K562 (cell line): ENCODE measurements around the gene C2CD4D. TPM values are rescaled to one million over a fixed set of nuclear protein-coding genes. Genes with fewer than 3 reads are reported as not detected.
A peak's percentile ranks its signal among the peaks of the same experiment; 100 is the strongest.

Source experiments
- BHLHE40 ChIP-seq: IDR thresholded peaks from 2 replicates; pipeline ENCODE4 v1.6.1; 2011; ENCODE audit warnings: low read length, improper control_type of control experiment
- CREB3L1 ChIP-seq: fragments of 450-650 bp; IDR thresholded peaks from 2 replicates; pipeline ENCODE4 v1.6.1; 2014; ENCODE audit warnings: low read depth, mild to moderate bottlenecking, moderate library complexity, borderline replicate concordance
- GMEB1 ChIP-seq: fragments of 250-450 bp; sonication (Bioruptor Pico); IDR thresholded peaks from 2 replicates; pipeline ENCODE4 v1.4.0; 2020; ENCODE audit warnings: mild to moderate bottlenecking
- HINFP ChIP-seq: fragments of 450-650 bp; conservative IDR thresholded peaks from 2 replicates; pipeline ENCODE4 v1.6.1; 2016; ENCODE audit warnings: missing genetic modification characterization, low read depth, mild to moderate bottlenecking, control low read depth, missing compliant biosample characterization
- HOMEZ ChIP-seq: fragments of 250-450 bp; sonication (Bioruptor Pico); IDR thresholded peaks from 2 replicates; pipeline ENCODE4 v1.4.0; 2020; ENCODE audit warnings: mild to moderate bottlenecking, moderate library complexity
- IFI16 ChIP-seq: fragments of 250-450 bp; sonication (Bioruptor Pico); IDR thresholded peaks from 2 replicates; pipeline ENCODE4 v2.1.2; 2022; ENCODE audit warnings: mild to moderate bottlenecking, inconsistent platforms
- LEF1 ChIP-seq: fragments of 450-650 bp; IDR thresholded peaks from 2 replicates; pipeline ENCODE4 v1.6.1; 2016; ENCODE audit warnings: mild to moderate bottlenecking
- MAZ ChIP-seq, 2 experiments: fragments of 450-650 bp in 1 of 2; sonication (generic) in 1 of 2; formaldehyde crosslinking; IDR thresholded peaks in 1 of 2; conservative IDR thresholded peaks in 1 of 2; 2 replicates each; pipeline versions ENCODE4 v1.4.0 to v1.5.0; 2020; ENCODE audit warnings: mild to moderate bottlenecking in 1 of 2, missing genetic modification reagents in 1 of 2
- NCOA1 ChIP-seq: fragments of 450-650 bp; IDR thresholded peaks from 2 replicates; pipeline ENCODE4 v1.6.1; 2016; ENCODE audit warnings: low read depth
- PATZ1 ChIP-seq: fragments of 250-450 bp; sonication (Bioruptor Pico); IDR thresholded peaks from 2 replicates; pipeline ENCODE4 v1.5.0; 2020; ENCODE audit warnings: mild to moderate bottlenecking, borderline replicate concordance
- RCOR1 ChIP-seq, 2 experiments: IDR thresholded peaks; 2 replicates each; pipeline ENCODE4 v1.6.1; 2012; ENCODE audit warnings: low read depth in 2 of 2, low read length in 2 of 2, borderline replicate concordance in 1 of 2, improper control_type of control experiment in 1 of 2
- SIN3B ChIP-seq: fragments of 450-650 bp; IDR thresholded peaks from 2 replicates; pipeline ENCODE4 v1.6.1; 2017; ENCODE audit warnings: low read depth, mild to moderate bottlenecking, moderate library complexity
- SIX5 ChIP-seq, 2 experiments: IDR thresholded peaks; 2 replicates each; pipeline ENCODE4 v1.6.1; 2011; ENCODE audit warnings: low read length in 2 of 2, borderline replicate concordance in 1 of 2, low read depth in 1 of 2, mild to moderate bottlenecking in 1 of 2, moderate library complexity in 1 of 2; ENCODE audit not compliant: insufficient read depth in 1 of 2
- SREBF1 ChIP-seq: fragments of 150-350 bp; IDR thresholded peaks from 2 replicates; pipeline ENCODE4 v1.6.1; 2014; ENCODE audit warnings: antibody characterized with exemption, low read depth, low read length, borderline replicate concordance
- TARDBP ChIP-seq: fragments of 450-650 bp; IDR thresholded peaks from 2 replicates; pipeline ENCODE4 v1.6.1; 2016
- TRIM24 ChIP-seq, 2 experiments: fragments of 450-650 bp; IDR thresholded peaks; 2 replicates each; pipeline ENCODE4 v1.6.1; 2016
- ZNF707 ChIP-seq: fragments of 250-450 bp; sonication (Bioruptor Pico); conservative IDR thresholded peaks from 2 replicates; pipeline ENCODE4 v1.8.0; 2022; ENCODE audit warnings: inconsistent platforms, mild to moderate bottlenecking, moderate library complexity
- polyA plus RNA-seq, 8 experiments: library from polyadenylated mRNA; depleted of rRNA in 4 of 8; stranded (reverse) in 5 of 8; unstranded in 3 of 8; fragments of >200 nt; fragmentation: Nextera tagmentation in 2 of 8; fragmentation: Illumina TruSeq in 1 of 8; extraction: Ambion mirVana in 2 of 8; extraction: Trizol in 1 of 8; gene quantifications; 2 replicates each; pipeline versions ENCODE4 v1.2.1 to v1.2.3, GENCODE V29; 2011 to 2014; ENCODE audit warnings: inconsistent platforms in 1 of 8, missing spikeins in 1 of 8
- total RNA-seq, 7 experiments: library from RNA; depleted of rRNA in 6 of 7; stranded (reverse); fragments of >200 nt in 6 of 7; fragmentation: Illumina TruSeq in 2 of 7; extraction: Trizol in 2 of 7; gene quantifications; 2 replicates each; pipeline versions ENCODE4 v1.2.1 to v1.2.3, GENCODE V29; 2011 to 2021; ENCODE audit warnings: low replicate concordance in 1 of 7

Gene C2CD4D
- total and polyA plus RNA-seq, 9 of the 15 experiments (the other 6 are each of a cell fraction or from before 2014, with no cell fraction given): not detected

- no peak for TF ChIP-seq SIX5 (IDR thresholded peaks at IDR 0.05; ENCODE audit: borderline replicate concordance in 1 of 2, insufficient read depth in 1 of 2, low read depth in 1 of 2, low read length in 2 of 2)
- no peak for TF ChIP-seq ZNF707 (CRISPR knock-in tag)
- no peak for TF ChIP-seq IFI16 (CRISPR knock-in tag)
- TF ChIP-seq NCOA1: no peak
- TF ChIP-seq LEF1: peak; percentile 42; the same call in 1 of the 2 replicates
- TF ChIP-seq MAZ (CRISPR knock-in tag; conservative IDR thresholded peaks at IDR 0.05 in 1 of 2, IDR thresholded peaks at IDR 0.05 in 1 of 2): peak; percentile 77
- TF ChIP-seq HINFP (tag): no peak
- TF ChIP-seq CREB3L1: peak; percentile 25; the same call in 1 of the 2 replicates
- no peak for TF ChIP-seq PATZ1 (CRISPR knock-in tag)
- peak in 1 of 2 experiments; percentile 77; a peak in 2 of 4 replicates for TF ChIP-seq TRIM24 (IDR thresholded peaks at IDR 0.05)
- no peak; the same call in 1 of the 2 replicates for TF ChIP-seq TARDBP
- no peak for TF ChIP-seq GMEB1 (CRISPR knock-in tag)
- no peak for TF ChIP-seq SREBF1
- no peak for TF ChIP-seq SIN3B
- peak; percentile 87 to 100; a peak in 3 of 4 replicates for TF ChIP-seq RCOR1 (IDR thresholded peaks at IDR 0.05; ENCODE audit: borderline replicate concordance in 1 of 2, low read depth in 2 of 2, low read length in 2 of 2)
- TF ChIP-seq BHLHE40: no peak
- no peak for TF ChIP-seq HOMEZ (CRISPR knock-in tag)
Measured at GRCh38 chr1:151790071-151790939, 49.3 kb downstream of the C2CD4D start, which contains the start of gene TDRKH (continued).
